Measurements from ENCODE around the gene MANSC1.

MANSC1 gene

DNA sequence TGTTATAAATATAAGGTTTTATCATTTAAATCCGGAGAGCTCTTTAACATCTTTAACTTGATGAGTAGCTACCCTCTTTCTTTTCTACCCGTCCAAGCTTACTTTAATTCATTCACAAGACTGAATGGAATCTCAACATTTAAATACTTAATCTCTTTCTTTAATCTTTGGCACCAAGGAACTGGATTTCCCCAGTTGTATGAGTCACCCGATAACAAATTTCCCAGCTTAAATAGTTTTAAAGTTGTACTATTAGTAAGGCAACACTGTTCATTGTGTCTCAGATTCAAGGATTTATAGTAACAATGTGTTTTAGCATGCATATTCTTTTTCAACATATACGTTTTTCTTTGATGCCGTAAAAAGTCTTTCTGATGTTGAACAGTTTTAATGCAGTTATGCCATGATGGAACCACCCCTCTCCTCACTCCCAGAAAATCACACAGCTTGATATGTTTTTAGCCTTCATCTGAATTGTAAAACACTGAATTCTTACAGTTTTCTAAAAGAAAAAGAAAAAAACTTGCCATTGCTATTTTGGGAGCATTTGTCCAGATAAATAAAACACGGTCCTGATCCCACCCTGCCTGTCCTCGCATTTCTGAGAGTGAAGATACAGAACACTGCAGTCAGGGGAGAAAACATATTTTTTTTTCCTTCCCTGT, 67.1 kb downstream of the MANSC1 start:
- intact Hi-C loops (cut with DNase I) = no loop called here
- no peak for DNase-seq

DNA sequence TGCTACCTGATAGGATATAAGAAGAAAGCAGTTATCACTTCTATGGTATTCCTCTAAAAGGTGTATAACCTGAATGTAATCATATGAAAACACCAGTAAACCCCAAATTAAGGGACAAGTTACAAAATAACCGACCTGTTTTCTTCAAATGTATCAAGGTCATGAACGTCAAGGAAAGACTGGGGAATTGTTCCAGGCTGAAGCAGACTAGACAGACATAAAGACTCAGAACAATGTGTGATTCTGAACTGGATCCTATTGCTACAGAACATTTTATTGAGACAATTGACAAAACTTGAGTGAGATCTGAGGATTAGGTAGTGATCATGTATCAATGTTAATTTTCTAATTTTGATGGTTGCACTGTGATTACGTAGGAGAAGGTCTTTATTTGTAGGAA, 67.8 kb downstream of the MANSC1 start:
- intact Hi-C loops (cut with DNase I) = no loop called here
- no peak for DNase-seq

- intact Hi-C loops (cut with DNase I) = no loop called here
- no peak for DNase-seq
Measured at GRCh38 chr12:12281134-12281533, 68.9 kb downstream of the MANSC1 start.

GRCh38 chr12:12278899-12279298, 71.1 kb downstream of the MANSC1 start:
- no peak for DNase-seq
- intact Hi-C loops (cut with DNase I) = no loop called here
